SH-SY5Y (cell line): ENCODE measurements around the gene ACTBL2.

Experiments used
- GATA2 ChIP-seq: IDR thresholded peaks from 2 replicates; pipeline ENCODE4 v1.6.1; 2011; ENCODE audit warnings: mild to moderate bottlenecking, low read depth, low read length
- GATA3 ChIP-seq: IDR thresholded peaks from 2 replicates; pipeline ENCODE4 v1.6.1; 2011; ENCODE audit warnings: low read depth, mild to moderate bottlenecking, low read length, moderate library complexity

Gene ACTBL2

DNA sequence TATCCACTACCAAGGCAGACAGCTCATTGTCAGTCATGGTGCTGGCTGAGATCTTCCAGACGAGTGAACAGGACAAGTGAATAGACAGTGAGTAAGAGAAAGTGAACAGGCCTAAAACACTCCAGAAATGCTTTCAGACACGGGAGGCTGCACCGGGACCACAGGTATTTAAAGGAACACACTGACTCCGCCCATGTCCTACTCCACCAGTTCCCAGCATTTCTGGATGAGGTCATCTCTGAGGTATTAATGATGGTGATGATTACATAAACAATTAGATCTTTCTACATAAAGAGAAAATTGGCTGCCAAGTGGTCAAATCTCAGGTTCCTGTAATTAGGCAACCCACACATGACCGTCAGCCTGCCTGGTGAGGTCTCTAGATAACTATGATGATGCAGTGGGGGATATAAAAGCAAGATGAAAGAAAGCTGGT, at the start of gene ACTBL2:
Gene ACTBL2 (minus strand): TSS at position 141 of the 436 bp plus-strand sequence. CDS start 104 bp downstream, at position 37.
- TF ChIP-seq GATA3 (no peak), GATA2 (no peak)

- no peak for TF ChIP-seq GATA3
- TF ChIP-seq GATA2 = no peak
Observed at GRCh38 chr5:57531333-57531732, 48.7 kb upstream of the ACTBL2 start.

- TF ChIP-seq GATA2 (no peak), GATA3 (no peak)
Observed at GRCh38 chr5:57529864-57530263, 47.3 kb upstream of the ACTBL2 start.

DNA sequence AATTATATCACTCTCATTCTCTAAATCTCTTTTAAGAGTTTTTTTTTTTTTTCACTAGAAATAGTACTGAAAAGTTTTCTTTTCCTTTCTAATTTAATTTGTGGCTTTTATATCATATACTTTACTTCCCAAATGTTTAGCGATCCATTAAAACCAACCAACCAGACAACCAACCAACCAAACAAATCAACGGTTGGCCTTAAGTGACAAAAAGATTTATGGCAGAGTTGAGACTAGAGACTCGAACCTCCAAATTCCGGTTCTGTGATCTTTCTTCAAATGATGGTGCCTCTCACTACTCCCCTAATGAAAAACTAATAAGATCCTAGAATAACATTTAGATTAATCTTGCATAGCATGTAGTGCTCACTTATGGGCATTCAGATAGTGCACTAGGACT, 45.3 kb upstream of the ACTBL2 start:
- TF ChIP-seq GATA2 = no peak
- TF ChIP-seq GATA3 = no peak

GRCh38 chr5:57524348-57525060, 41.9 kb upstream of the ACTBL2 start:
- TF ChIP-seq GATA3 = no peak
- TF ChIP-seq GATA2 = no peak

- TF ChIP-seq GATA2 = no peak
- no peak for TF ChIP-seq GATA3
Observed at GRCh38 chr5:57517250-57517649, 34.6 kb upstream of the ACTBL2 start.

DNA sequence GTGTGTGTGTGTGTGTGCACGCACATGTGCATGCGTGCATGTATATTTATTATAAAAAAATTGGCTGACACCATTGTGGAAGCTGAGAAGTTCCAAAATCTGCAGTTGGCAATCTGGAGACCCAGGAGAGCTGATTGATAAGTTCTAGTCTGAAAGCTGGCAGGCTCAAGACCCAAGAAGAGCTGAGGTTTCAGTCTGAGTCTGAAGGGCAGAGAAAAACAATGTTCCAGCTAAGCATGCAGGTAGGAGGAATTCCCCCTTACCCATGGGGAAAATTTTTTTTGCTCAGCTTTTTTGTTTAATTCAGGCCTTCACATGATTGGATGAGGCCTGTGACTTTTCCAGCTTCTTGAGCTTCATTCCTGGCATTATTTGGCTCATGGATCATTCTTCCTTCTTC, 31.2 kb upstream of the ACTBL2 start:
- TF ChIP-seq GATA2 = no peak
- TF ChIP-seq GATA3 = no peak

DNA sequence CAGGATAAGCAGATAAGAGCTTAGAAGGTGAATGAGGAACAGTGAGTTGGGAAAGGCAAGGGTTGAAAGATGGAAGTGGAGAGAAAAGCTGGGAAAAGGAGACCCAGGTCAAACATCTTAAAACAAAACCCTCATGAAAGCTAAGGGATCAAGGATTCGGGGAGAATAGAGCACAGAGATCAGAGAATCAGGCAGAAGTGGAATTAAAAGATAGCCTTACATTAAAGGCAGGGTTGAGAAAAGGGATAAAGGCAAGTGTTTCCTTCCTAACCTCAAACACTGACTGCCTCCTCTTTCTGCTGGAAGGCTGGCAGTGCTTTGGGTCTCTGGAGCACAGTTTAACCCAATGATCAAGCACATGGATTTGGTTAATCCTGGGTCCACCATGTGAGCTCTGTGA, 28.7 kb upstream of the ACTBL2 start:
- TF ChIP-seq GATA2 = no peak
- TF ChIP-seq GATA3 = no peak

DNA sequence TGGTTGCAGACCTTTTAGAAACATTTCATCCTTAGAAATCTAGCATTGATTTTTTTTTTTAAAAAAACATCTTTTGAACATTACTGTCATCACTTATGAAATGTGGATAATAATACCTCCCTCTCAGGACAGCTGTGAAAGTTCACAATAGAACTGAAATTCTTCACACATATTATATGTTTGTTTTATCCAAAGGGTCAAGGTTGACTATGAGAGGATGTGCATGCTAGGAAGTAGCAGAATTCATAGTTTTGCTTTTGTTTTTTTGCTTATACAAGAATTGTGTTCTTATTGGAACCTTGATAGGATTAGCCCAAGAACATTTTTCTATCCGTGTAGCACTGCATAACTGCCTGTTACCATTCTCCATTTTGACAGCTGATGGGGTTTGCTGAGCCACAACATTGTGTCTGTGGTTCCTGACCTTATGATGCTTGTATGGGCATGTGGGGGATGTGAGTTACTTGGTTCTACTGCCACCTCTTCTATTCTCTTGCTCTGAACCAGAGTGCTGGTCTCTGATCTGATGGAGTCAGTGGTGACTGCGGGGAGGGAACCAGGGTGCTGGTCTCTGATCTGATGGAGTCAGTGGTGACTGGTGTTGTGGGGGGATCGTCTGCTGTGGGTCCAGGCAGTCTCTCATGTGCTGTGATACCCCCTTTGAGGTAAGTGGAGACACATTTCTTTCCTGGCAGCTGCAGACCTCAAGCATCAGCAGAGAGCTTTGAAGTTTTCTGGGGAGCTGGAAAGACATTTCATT, 27.1 kb upstream of the ACTBL2 start:
- no peak for TF ChIP-seq GATA3
- TF ChIP-seq GATA2 = no peak

DNA sequence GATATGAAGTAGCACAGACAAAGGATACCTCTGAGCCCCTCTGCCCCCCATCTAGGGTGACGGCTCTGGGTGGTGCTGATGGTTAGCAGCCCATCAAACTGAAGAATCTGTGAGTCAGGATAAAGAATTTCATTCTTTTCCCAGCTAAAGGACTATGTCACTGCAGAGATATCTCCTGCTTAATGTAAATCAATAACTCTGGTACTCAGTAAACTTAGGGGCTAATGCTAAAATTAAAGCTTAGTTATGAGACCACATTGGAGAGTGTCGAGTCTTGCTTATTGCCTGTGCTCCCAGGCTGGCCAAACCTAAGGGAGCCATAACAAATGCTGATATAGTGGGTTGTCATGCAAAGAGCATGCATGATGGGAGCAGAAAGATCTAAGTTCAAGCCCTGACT, 25.6 kb upstream of the ACTBL2 start:
- TF ChIP-seq GATA2 (no peak), GATA3 (no peak)

DNA sequence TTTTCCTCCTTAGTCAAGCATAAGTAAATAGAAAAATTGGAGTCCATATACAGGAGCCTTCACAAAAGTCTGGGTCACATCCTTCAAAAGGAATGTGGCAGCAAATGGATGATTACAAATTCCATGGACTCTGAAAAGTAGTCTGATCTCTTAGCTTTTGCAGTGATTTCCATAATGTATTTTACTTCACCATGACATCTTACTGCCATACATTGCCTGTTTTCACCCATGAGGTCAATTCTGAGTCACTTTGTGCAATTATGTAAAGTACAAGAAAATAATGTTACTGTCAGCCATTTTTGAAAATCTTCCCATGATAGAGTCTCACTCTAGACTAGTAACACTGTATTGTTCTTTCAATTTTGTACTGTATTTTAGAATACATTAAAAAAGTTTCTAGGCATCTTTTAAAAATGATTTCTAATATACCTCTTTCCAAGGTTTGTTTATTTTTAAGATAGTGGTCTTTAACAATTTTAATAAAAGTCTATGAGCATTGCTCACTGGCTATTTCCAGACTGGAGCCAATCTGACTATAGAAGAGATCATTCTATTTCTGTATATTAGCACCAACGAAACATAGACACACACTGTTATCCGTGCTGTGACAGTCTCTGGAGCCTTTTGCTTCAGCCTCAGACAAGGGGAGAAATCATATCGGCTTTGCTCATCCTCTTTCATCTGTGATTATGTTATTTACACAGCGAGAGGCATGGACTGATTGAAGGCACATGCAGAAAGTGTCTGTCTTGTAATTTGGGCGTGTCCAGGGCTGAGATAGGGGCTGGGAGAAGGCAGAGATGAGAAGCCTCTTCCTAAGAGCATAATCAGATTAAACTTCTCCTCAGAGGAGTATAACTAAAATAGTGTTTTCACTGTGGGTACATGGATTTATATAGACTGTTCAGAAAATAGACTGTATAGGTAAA, 22.9 kb upstream of the ACTBL2 start:
- TF ChIP-seq GATA3 = no peak
- no peak for TF ChIP-seq GATA2

DNA sequence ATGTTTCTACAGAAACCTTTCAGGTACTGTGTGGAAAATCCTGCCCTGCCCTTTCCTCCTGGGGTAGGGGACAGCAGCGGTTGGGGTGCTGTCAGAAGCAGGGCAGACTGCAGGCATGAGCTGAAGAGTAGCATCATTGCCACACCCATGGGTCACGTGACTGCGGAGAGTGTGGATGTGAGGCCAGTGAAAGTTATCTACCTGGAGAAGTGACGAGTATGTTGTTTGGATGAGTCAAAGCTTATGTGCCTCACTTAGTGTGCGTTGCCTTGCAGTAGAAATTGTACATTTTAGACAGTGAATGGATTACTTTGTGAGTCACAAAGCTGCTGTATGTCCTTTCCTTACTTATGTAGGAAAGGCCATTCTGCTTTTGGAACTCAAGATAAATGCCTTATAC, 21.7 kb upstream of the ACTBL2 start:
- TF ChIP-seq GATA2 (no peak), GATA3 (no peak)

DNA sequence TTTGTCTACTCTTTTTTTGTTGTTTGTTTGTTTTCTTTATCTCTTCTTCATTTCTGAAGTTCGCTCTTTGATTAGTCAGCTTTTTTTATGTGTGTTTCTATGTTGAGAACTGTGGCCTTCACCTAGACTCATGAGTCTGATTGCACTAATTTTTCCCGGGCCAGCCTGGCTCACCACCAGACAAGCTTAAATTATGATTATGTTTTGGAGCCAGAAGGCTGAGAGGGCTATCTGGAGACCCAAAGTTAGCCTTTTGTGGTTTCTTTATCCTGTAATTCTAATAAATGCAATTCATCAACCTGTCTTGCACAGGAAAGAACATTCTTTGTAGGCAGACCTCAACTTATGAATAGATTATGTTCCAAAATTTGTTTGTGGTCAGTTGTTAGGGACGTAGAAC, 20.8 kb upstream of the ACTBL2 start:
- TF ChIP-seq GATA3 (no peak), GATA2 (no peak)
